Upper lobe of right lung (tissue), 1 donor: Measurements from ENCODE around the gene FOXP1. TPM values are rescaled to one million over a fixed set of nuclear protein-coding genes. Genes with fewer than 3 reads are reported as not detected.
A peak's percentile ranks its signal among the peaks of the same experiment; 100 is the strongest.

ENCODE experiments used
- ATAC-seq: fragments of 200-7000 bp; cut with Tn5 transposase; one replicate; pipeline ENCODE4 v1.9.1; 2020; ENCODE audit warnings: mild to moderate bottlenecking, moderate library complexity
- DNase-seq: peaks from one replicate; pipeline ENCODE4 v3.0.0-alpha.2; 2020
- H3K27ac ChIP-seq: fragments of 200-600 bp; one replicate; pipeline ENCODE4 v1.8.0; 2022
- H3K27me3 ChIP-seq: fragments of 200-600 bp; one replicate; pipeline ENCODE4 v1.8.0; 2022; ENCODE audit warnings: mild to moderate bottlenecking
- H3K36me3 ChIP-seq: fragments of 200-600 bp; one replicate; pipeline ENCODE4 v1.8.0; 2022
- H3K4me1 ChIP-seq: fragments of 200-600 bp; one replicate; pipeline ENCODE4 v1.8.0; 2022
- H3K4me3 ChIP-seq: fragments of 200-600 bp; one replicate; pipeline ENCODE4 v1.8.0; 2022; ENCODE audit warnings: mild to moderate bottlenecking
- H3K9me3 ChIP-seq: fragments of 200-600 bp; one replicate; pipeline ENCODE4 v1.8.0; 2022
- intact Hi-C: fragments of 100-400 bp; cut with DNase I; formaldehyde crosslinking; loops from one replicate; pipeline ENCODE4 v1.11.0; 2022
- total RNA-seq: library from RNA; stranded (reverse); fragmentation: NEBNext Ultra II Directional; extraction: Animal tissue kit (Norgen Biotek cat#: 25700); gene quantifications from one replicate; pipeline ENCODE4 v1.2.1, GENCODE V29; 2021
- TF ChIP-seq, protein P1 (sequence below): fragments of 200-600 bp; IDR thresholded peaks from one replicate; pipeline ENCODE4 v1.8.0; 2022; ENCODE audit warnings: antibody characterized with exemption
- donor health status: DM: no; HTN: yes; CAD: no; lungs with severe emphysema.

FOXP1 gene
- total RNA-seq, 1 donor from 2014 or later, result 140 TPM

DNA sequence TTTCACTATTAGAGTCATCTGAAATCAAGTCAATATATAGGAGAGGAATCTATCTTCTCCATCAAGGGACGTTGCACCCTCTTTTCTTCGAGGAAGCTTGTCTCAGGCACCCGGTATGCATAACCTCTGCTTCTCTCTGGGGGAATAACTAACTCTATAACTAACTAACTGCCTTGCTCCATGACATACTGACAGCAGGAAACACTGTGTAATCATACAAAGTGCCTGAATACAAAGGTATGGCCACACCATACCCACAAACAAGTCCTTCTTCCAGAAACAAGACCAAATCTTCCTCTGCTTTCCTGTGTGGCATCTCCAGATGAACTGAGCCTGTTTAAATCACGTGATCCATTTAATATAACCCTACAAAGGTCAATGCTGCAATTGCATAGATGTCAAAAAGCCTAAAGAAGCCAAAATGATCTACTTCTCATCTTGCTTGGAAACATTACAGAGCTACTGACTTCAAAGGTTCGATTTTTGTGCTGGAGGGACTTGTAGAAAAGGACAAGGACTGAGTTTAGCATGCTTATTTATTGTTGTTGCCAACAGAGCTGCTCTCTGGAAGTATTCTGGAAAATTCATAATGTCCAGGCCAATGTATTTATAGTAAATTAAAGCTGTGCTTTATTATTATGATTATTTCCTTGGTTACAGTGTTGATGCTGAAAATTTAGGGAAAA, 380.5 kb downstream of the FOXP1 start:
- TF ChIP-seq, protein P1, sequence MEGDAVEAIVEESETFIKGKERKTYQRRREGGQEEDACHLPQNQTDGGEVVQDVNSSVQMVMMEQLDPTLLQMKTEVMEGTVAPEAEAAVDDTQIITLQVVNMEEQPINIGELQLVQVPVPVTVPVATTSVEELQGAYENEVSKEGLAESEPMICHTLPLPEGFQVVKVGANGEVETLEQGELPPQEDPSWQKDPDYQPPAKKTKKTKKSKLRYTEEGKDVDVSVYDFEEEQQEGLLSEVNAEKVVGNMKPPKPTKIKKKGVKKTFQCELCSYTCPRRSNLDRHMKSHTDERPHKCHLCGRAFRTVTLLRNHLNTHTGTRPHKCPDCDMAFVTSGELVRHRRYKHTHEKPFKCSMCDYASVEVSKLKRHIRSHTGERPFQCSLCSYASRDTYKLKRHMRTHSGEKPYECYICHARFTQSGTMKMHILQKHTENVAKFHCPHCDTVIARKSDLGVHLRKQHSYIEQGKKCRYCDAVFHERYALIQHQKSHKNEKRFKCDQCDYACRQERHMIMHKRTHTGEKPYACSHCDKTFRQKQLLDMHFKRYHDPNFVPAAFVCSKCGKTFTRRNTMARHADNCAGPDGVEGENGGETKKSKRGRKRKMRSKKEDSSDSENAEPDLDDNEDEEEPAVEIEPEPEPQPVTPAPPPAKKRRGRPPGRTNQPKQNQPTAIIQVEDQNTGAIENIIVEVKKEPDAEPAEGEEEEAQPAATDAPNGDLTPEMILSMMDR, result no peak
- Histone ChIP-seq H3K9me3 (no peaks in the 10 kb centered on the region), H3K36me3 (no peaks in the 10 kb centered on the region), H3K4me3 (no peak overlapping the region), H3K4me1 (peaks cover 4% of the 10 kb centered on the region), H3K27ac (no peak overlapping the region), H3K27me3 (no peaks in the 10 kb centered on the region)
- intact Hi-C loops, result no loop called here
- DNase-seq (no peak), ATAC-seq (no peak)

- H3K27ac ChIP-seq, result no peak overlapping the region
- TF ChIP-seq, protein P1, result no peak
- H3K4me3 ChIP-seq, result no peak overlapping the region
- H3K4me1 ChIP-seq, result no peaks in the 10 kb centered on the region
- intact Hi-C loops, result no loop called here
- peak; percentile 24 for ATAC-seq
- no peaks in the 10 kb centered on the region for H3K9me3 ChIP-seq
- DNase-seq, result no peak
- no peaks in the 10 kb centered on the region for H3K27me3 ChIP-seq
- no peaks in the 10 kb centered on the region for H3K36me3 ChIP-seq
Observed at GRCh38 chr3:71201939-71202338, 381.6 kb downstream of the FOXP1 start.

GRCh38 chr3:71197841-71198565, 385.5 kb downstream of the FOXP1 start:
- ATAC-seq (no peak), DNase-seq (no peak)
- no peaks in the 10 kb centered on the region for H3K4me1 ChIP-seq
- H3K27ac ChIP-seq, result no peak overlapping the region
- intact Hi-C loops, result no loop called here
- no peaks in the 10 kb centered on the region for H3K9me3 ChIP-seq
- no peaks in the 10 kb centered on the region for H3K36me3 ChIP-seq
- H3K4me3 ChIP-seq, result no peak overlapping the region
- H3K27me3 ChIP-seq, result no peaks in the 10 kb centered on the region
- TF ChIP-seq, protein P1, result no peak

- no peaks in the 10 kb centered on the region for H3K9me3 ChIP-seq
- no peaks in the 10 kb centered on the region for H3K36me3 ChIP-seq
- intact Hi-C loops, result no loop called here
- ATAC-seq, result no peak
- H3K4me1 ChIP-seq, result no peaks in the 10 kb centered on the region
- H3K27me3 ChIP-seq, result no peaks in the 10 kb centered on the region
- TF ChIP-seq, protein P1, result no peak
- no peak overlapping the region for H3K27ac ChIP-seq
- no peak for DNase-seq
- no peak overlapping the region for H3K4me3 ChIP-seq
Observed at GRCh38 chr3:71195492-71195891, 388.0 kb downstream of the FOXP1 start.

GRCh38 chr3:71194785-71195184, 388.7 kb downstream of the FOXP1 start:
- Histone ChIP-seq H3K9me3 (no peaks in the 10 kb centered on the region), H3K4me1 (no peaks in the 10 kb centered on the region), H3K4me3 (no peak overlapping the region), H3K36me3 (no peaks in the 10 kb centered on the region), H3K27ac (no peak overlapping the region), H3K27me3 (no peaks in the 10 kb centered on the region)
- intact Hi-C loops, result no loop called here
- TF ChIP-seq, protein P1, result no peak
- ATAC-seq (no peak), DNase-seq (no peak)
